H9 (cell line): ENCODE measurements around the gene PMPCB. TPM values are rescaled to one million over a fixed set of nuclear protein-coding genes. Genes with fewer than 3 reads are reported as not detected.

ENCODE experiments used
- DNase-seq: peaks from one replicate; pipeline ENCODE4 v3.0.0-alpha.2; 2017
- H2AFZ ChIP-seq: one replicate; pipeline ENCODE4 v1.6.1; 2013; ENCODE audit warnings: mild to moderate bottlenecking, low read length, control low read depth, moderate library complexity
- H2AK5ac ChIP-seq: 2 replicates; pipeline ENCODE4 v1.6.1; 2013; ENCODE audit warnings: low read length, control low read depth, mixed read lengths; ENCODE audit not compliant: insufficient read length
- H2BK120ac ChIP-seq: one replicate; pipeline ENCODE4 v1.6.1; 2013; ENCODE audit warnings: low read depth, mild to moderate bottlenecking, low read length, control low read depth, inconsistent platforms; ENCODE audit not compliant: poor library complexity, severe bottlenecking
- H2BK12ac ChIP-seq: 2 replicates; pipeline ENCODE4 v1.6.1; 2013; ENCODE audit warnings: low read length, control low read depth, mixed read lengths, low read depth; ENCODE audit not compliant: insufficient read length
- H2BK15ac ChIP-seq: 2 replicates; pipeline ENCODE4 v1.6.1; 2013; ENCODE audit warnings: low read depth, low read length, control low read depth
- H2BK20ac ChIP-seq: one replicate; pipeline ENCODE4 v1.6.1; 2013; ENCODE audit warnings: low read depth, mild to moderate bottlenecking, low read length, control low read depth, inconsistent platforms; ENCODE audit not compliant: poor library complexity, severe bottlenecking
- H2BK5ac ChIP-seq: 2 replicates; pipeline ENCODE4 v1.6.1; 2013; ENCODE audit warnings: low read length, control low read depth, mixed read lengths; ENCODE audit not compliant: insufficient read length
- H3K14ac ChIP-seq: 2 replicates; pipeline ENCODE4 v1.6.1; 2013; ENCODE audit warnings: low read length, control low read depth; ENCODE audit not compliant: insufficient read depth
- H3K18ac ChIP-seq: 2 replicates; pipeline ENCODE4 v1.6.1; 2013; ENCODE audit warnings: low read depth, mild to moderate bottlenecking, mixed read lengths, low read length, control low read depth; ENCODE audit not compliant: insufficient read length
- H3K23ac ChIP-seq: 2 replicates; pipeline ENCODE4 v1.6.1; 2013; ENCODE audit warnings: low read length, control low read depth, mixed read lengths, low read depth; ENCODE audit not compliant: insufficient read length
- H3K23me2 ChIP-seq: 2 replicates; pipeline ENCODE4 v1.6.1; 2013; ENCODE audit warnings: low read depth, mild to moderate bottlenecking, mixed read lengths, low read length, control low read depth; ENCODE audit not compliant: insufficient read length, poor library complexity, severe bottlenecking
- H3K27ac ChIP-seq: 2 replicates; pipeline ENCODE4 v1.5.1; 2013; ENCODE audit warnings: low read length, control low read depth, mixed read lengths, low read depth; ENCODE audit not compliant: insufficient read length
- H3K27me3 ChIP-seq: 2 replicates; pipeline ENCODE4 v1.6.1; 2013; ENCODE audit warnings: low read length, control low read depth, inconsistent platforms; ENCODE audit not compliant: insufficient read depth
- H3K4ac ChIP-seq: 2 replicates; pipeline ENCODE4 v1.6.1; 2013; ENCODE audit warnings: low read depth, mild to moderate bottlenecking, control low read depth, inconsistent platforms, low read length, moderate library complexity
- H3K4me1 ChIP-seq: 2 replicates; pipeline ENCODE4 v1.6.1; 2013; ENCODE audit warnings: low read length, control low read depth, inconsistent platforms; ENCODE audit not compliant: insufficient read depth
- H3K4me2 ChIP-seq: 2 replicates; pipeline ENCODE4 v1.6.1; 2013; ENCODE audit warnings: low read length, control low read depth, mixed read lengths; ENCODE audit not compliant: insufficient read length, insufficient read depth
- H3K56ac ChIP-seq: 2 replicates; pipeline ENCODE4 v1.6.1; 2013; ENCODE audit warnings: low read depth, mild to moderate bottlenecking, mixed read lengths, low read length, control low read depth; ENCODE audit not compliant: insufficient read length
- H3K79me1 ChIP-seq: 2 replicates; pipeline ENCODE4 v1.6.1; 2013; ENCODE audit warnings: low read depth, mild to moderate bottlenecking, moderate library complexity, low read length, control low read depth, inconsistent platforms; ENCODE audit not compliant: insufficient read depth, poor library complexity, severe bottlenecking
- H3K79me2 ChIP-seq: 2 replicates; pipeline ENCODE4 v1.6.1; 2013; ENCODE audit warnings: low read length, control low read depth, inconsistent platforms; ENCODE audit not compliant: insufficient read depth
- H3K9ac ChIP-seq: 2 replicates; pipeline ENCODE4 v1.6.1; 2013; ENCODE audit warnings: low read length, control low read depth, mixed read lengths; ENCODE audit not compliant: insufficient read length; ENCODE audit errors: extremely low read depth
- H3K9me3 ChIP-seq: one replicate; pipeline ENCODE4 v1.6.1; 2013; ENCODE audit warnings: low read depth, low read length, inconsistent platforms; ENCODE audit not compliant: control insufficient read depth
- H3T11ph ChIP-seq: one replicate; pipeline ENCODE4 v1.6.1; 2013; ENCODE audit warnings: mild to moderate bottlenecking, low read length, control low read depth, inconsistent platforms
- H4K20me1 ChIP-seq: one replicate; pipeline ENCODE4 v1.6.1; 2013; ENCODE audit not compliant: control insufficient read depth, insufficient read length, insufficient read depth
- H4K5ac ChIP-seq: 2 replicates; pipeline ENCODE4 v1.6.1; 2013; ENCODE audit warnings: low read depth, mild to moderate bottlenecking, mixed read lengths, low read length, control low read depth; ENCODE audit not compliant: insufficient read length
- H4K8ac ChIP-seq: replicated peaks from 2 replicates; pipeline ENCODE4 v1.6.1; 2013; ENCODE audit warnings: low read length, control low read depth, mixed read lengths, low read depth; ENCODE audit not compliant: insufficient read length
- H4K91ac ChIP-seq: 2 replicates; pipeline ENCODE4 v1.6.1; 2013; ENCODE audit warnings: low read depth, mild to moderate bottlenecking, moderate library complexity, mixed read lengths, low read length, control low read depth; ENCODE audit not compliant: insufficient read length
- H3K27ac Mint-ChIP-seq, 3 experiments: 2 replicates in 2 of 3; 3 replicates in 1 of 3; pipeline ENCODE4 v1.8.0; 2020 to 2021; ENCODE audit warnings: mixed read lengths in 3 of 3, mild to moderate bottlenecking in 1 of 3, moderate library complexity in 1 of 3
- H3K27me3 Mint-ChIP-seq: 2 replicates; pipeline ENCODE4 v1.8.0; 2021; ENCODE audit warnings: low read depth, mild to moderate bottlenecking, moderate library complexity, mixed read lengths
- H3K36me3 Mint-ChIP-seq, 3 experiments: 2 replicates in 2 of 3; 3 replicates in 1 of 3; pipeline ENCODE4 v1.8.0; 2020 to 2021; ENCODE audit warnings: low read depth in 3 of 3, mixed read lengths in 3 of 3; ENCODE audit not compliant: insufficient read depth in 1 of 3
- H3K4me1 Mint-ChIP-seq, 2 experiments: 2 replicates each; pipeline ENCODE4 v1.8.0; 2020; ENCODE audit warnings: mixed read lengths in 2 of 2
- H3K4me3 Mint-ChIP-seq, 2 experiments: 2 replicates in 1 of 2; 3 replicates in 1 of 2; pipeline ENCODE4 v1.8.0; 2020 to 2021; ENCODE audit warnings: mild to moderate bottlenecking in 2 of 2, mixed read lengths in 2 of 2, moderate library complexity in 1 of 2
- H3K9me3 Mint-ChIP-seq, 2 experiments: 2 replicates in 1 of 2; 3 replicates in 1 of 2; pipeline ENCODE4 v1.8.0; 2020; ENCODE audit warnings: mild to moderate bottlenecking in 2 of 2, mixed read lengths in 2 of 2, moderate library complexity in 1 of 2
- WGBS: extraction: QIAGEN DNeasy Blood & Tissue Kit; methylation state at CpG from one replicate; pipeline ENCODE4 v1.1.7; 2013; ENCODE audit warnings: missing lambda C conversion rate, low lambda C conversion rate, mixed read lengths; ENCODE audit not compliant: insufficient read length; ENCODE audit errors: extremely low coverage; 5-methylcytosine and 5-hydroxymethylcytosine counted together
- total RNA-seq: library from RNA; stranded (reverse); gene quantifications from 2 replicates; pipeline ENCODE4 v1.2.1, GENCODE V29; 2021
- TF ChIP-seq, protein P1 (sequence below): fragments of 200-600 bp; sonication (generic); conservative IDR thresholded peaks from 3 replicates; pipeline ENCODE4 v1.8.0; 2021; ENCODE audit warnings: antibody characterized with exemption, mild to moderate bottlenecking

The PMPCB gene
- total RNA-seq, 1 experiment from 2014 or later, result 90.6 TPM

DNA sequence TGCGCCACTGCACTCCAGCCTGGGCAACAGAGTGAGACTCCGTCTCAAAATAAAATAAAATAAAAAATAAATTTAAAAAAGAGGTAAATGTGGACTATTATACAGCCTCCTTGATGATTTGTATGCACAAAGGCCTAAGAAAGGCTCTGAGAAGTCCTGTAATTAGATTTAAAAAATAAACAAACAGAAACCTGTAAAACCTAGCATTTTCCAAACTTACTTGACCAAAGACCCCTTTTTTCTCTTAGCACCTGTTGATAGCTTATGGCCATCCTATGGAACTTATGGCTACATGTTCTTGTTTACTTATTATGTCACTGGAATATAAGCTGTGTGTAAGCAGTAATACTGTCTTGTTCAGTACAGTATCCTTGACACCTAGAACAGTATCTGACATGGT is 41.6 kb downstream of the PMPCB start:
- Histone ChIP-seq H3K18ac (no peak overlapping the region), H3K4ac (no peak overlapping the region), H4K20me1 (no peaks in the 10 kb centered on the region), H3K4me2 (no peak overlapping the region), H3K23ac (no peak overlapping the region), H3K23me2 (peaks cover 1% of the 10 kb centered on the region), H2BK12ac (no peak overlapping the region), H2BK120ac (no peak overlapping the region), H3K27me3 (no peaks in the 10 kb centered on the region), H4K5ac (no peak overlapping the region), H3K4me1 (no peaks in the 10 kb centered on the region), H2BK15ac (no peak overlapping the region), H3K79me1 (peaks cover 4% of the 10 kb centered on the region), H2AFZ (no peak overlapping the region), H4K8ac (no peak overlapping the region), H3T11ph (no peak overlapping the region), H2BK5ac (no peak overlapping the region), H2BK20ac (no peak overlapping the region), H3K27ac (no peak overlapping the region), H3K14ac (no peak overlapping the region), H3K9ac (no peak overlapping the region), H2AK5ac (no peak overlapping the region), H3K9me3 (no peaks in the 10 kb centered on the region), H4K91ac (no peak overlapping the region), H3K79me2 (peaks cover 13% of the 10 kb centered on the region), H3K56ac (no peak overlapping the region)
- no peaks in the 10 kb centered on the region for H3K27me3 Mint-ChIP-seq
- no peak for DNase-seq
- H3K27ac Mint-ChIP-seq, result no peak overlapping the region
- WGBS, result no CpG with 5 or more reads among the region's 2 CpGs
- H3K9me3 Mint-ChIP-seq, result no peaks in the 10 kb centered on the region
- TF ChIP-seq, protein P1, sequence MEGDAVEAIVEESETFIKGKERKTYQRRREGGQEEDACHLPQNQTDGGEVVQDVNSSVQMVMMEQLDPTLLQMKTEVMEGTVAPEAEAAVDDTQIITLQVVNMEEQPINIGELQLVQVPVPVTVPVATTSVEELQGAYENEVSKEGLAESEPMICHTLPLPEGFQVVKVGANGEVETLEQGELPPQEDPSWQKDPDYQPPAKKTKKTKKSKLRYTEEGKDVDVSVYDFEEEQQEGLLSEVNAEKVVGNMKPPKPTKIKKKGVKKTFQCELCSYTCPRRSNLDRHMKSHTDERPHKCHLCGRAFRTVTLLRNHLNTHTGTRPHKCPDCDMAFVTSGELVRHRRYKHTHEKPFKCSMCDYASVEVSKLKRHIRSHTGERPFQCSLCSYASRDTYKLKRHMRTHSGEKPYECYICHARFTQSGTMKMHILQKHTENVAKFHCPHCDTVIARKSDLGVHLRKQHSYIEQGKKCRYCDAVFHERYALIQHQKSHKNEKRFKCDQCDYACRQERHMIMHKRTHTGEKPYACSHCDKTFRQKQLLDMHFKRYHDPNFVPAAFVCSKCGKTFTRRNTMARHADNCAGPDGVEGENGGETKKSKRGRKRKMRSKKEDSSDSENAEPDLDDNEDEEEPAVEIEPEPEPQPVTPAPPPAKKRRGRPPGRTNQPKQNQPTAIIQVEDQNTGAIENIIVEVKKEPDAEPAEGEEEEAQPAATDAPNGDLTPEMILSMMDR, result no peak
- H3K4me3 Mint-ChIP-seq, result no peak overlapping the region
- peaks cover 40 to 66% (median 60%) of the 10 kb centered on the region in 3 experiments for H3K36me3 Mint-ChIP-seq
- peaks cover 0 to 6% of the 10 kb centered on the region in 2 experiments; a peak in 1 of 4 replicates for H3K4me1 Mint-ChIP-seq
